GM15510 (cell line): ENCODE data around the gene RPL23.

Experiments used
- POLR2A ChIP-seq: IDR thresholded peaks from 3 replicates; pipeline ENCODE4 v1.6.1; 2011; ENCODE audit warnings: borderline replicate concordance; ENCODE audit not compliant: insufficient read length; ENCODE audit errors: extremely low read depth

The RPL23 gene

GRCh38 chr17:38874505-38875400, 21.2 kb upstream of the RPL23 start:
- TF ChIP-seq POLR2A: no peak

GRCh38 chr17:38873640-38874380, 20.3 kb upstream of the RPL23 start:
- TF ChIP-seq POLR2A: no peak

DNA sequence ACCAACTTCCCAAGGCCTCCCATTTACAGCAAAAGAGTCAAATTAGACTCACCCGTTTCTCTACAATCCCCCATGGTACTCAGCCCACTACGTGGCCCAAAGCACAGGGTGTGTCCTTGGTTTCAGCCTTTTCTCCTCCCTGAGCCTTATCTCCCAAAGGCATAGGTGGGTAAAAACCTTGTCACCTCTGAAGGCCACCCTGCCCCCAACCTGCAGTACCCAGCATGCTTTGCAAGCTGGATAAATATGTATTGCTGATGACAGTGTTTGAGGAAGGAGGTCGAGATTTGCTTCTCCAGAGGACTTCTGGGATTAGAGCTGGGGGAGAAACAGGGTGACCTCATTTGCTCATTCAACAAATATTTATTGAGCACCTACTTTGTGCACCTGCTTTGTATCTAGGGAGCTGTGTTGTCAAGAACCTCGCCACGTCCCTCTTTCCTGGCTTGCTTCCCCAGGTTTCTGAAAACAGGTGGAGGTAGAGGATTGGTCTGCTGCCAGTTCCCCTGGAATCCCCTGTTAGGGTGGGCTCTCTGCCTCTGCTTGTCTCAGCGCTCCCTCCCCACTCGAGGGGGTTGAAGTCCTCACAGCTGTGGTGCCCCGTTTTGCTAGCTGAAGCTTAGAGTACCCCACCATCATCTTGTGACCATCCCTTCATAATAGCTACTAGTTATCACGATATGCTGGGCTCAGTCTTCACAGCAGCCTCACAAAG, 19.3 kb upstream of the RPL23 start:
- no peak for TF ChIP-seq POLR2A

- TF ChIP-seq POLR2A: no peak
Observed at GRCh38 chr17:38872027-38872511, 18.5 kb upstream of the RPL23 start.

- peak; percentile 16 for TF ChIP-seq POLR2A
Observed at GRCh38 chr17:38871247-38872015, 17.9 kb upstream of the RPL23 start.

GRCh38 chr17:38870259-38871165, 17.0 kb upstream of the RPL23 start:
- TF ChIP-seq POLR2A: peak; percentile 30

DNA sequence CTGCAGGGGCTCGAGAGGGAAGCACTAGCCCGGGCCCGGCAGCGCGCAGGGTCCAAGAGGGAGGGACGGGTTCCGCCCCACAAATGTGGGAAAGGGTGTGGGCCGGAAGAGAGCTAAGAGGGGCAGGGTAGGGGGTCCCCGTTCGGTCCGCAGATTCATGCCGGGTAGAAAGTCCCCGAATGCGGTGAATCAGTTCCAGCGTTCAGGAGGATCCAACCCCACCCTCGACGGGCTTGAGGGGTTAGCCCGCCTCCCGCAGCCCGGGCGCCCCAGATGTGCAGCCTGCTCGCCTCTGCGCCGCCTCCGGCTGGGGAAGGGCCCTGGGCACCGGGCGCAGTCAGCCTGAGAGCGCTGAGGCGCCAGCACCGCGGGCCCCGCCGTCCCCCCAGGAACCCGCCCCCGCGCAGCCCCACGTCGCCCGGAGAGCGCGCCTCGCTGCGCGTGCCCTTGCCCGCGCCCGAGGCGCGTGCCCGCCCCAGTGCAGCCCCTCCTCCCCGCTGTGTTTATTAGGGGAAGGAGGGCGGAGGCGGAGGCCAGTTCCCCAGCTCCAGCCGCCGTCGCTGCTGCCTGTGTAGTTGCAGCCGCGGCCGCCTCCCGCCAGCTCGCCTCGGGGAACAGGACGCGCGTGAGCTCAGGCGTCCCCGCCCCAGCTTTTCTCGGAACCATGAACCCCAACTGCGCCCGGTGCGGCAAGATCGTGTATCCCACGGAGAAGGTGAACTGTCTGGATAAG, 16.2 kb upstream of the RPL23 start, which contains the start of gene LASP1:
Gene LASP1, plus strand, starts transcription at position 533 of the 733 bp plus-strand sequence. Its CDS starts 132 bp downstream, at position 665.
- TF ChIP-seq POLR2A: peak; percentile 98

DNA sequence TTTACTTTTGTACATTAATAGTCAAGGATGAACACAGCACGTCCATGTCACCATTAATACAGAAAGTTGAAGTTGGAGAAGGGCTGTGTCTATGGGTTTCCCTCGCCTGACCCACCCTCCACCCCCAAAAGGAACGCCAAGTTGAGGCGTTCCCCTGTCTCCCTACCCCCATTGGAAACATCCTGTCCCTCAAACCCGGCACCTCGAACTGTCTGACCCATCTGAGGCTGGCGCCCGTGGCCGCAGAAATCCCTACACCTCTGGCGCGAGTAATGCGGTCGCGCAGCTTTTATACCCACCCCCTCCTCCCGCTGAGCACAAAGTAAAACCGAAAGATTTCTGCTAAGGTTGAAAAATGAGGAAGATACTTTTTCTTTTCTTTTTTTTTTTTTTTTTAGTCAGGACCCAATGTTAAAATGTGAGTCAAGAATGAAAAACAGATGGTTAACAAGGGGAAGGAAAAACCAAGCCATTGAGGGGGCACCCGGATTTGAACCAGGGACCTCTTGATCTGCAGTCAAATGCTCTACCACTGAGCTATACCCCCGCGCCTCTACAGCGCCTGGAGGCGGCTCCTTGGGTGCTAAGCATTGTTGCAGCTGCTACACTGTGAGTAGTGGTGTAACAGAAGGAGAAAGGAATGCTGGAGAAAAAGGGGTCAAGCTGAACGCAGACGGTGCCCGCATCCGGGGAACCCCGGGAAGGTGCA, 15.4 kb upstream of the RPL23 start:
- TF ChIP-seq POLR2A: peak; percentile 58

GRCh38 chr17:38867968-38868816, 14.7 kb upstream of the RPL23 start:
- no peak for TF ChIP-seq POLR2A

- TF ChIP-seq POLR2A: no peak
Observed at GRCh38 chr17:38867179-38867967, 13.9 kb upstream of the RPL23 start.
